Liver (tissue), 9 donors: ENCODE data around the gene HLCS. TPM values are rescaled to one million over a fixed set of nuclear protein-coding genes. Genes with fewer than 3 reads are reported as not detected.

Experiments
- DNase-seq: peaks from one replicate; pipeline ENCODE4 v3.0.0-alpha.2; 2017; ENCODE audit warnings: low spot score
- H3K27ac ChIP-seq, 2 donors: one replicate each; pipeline ENCODE4 v1.7.0; 2013; ENCODE audit warnings: inconsistent platforms in 2 of 2, low read length in 2 of 2, control low read depth in 1 of 2, low read depth in 1 of 2, mild to moderate bottlenecking in 1 of 2
- H3K27me3 ChIP-seq, 4 donors: one replicate each; pipeline versions ENCODE4 v1.6.1 to v1.7.0; 2013; ENCODE audit warnings: low read length in 3 of 4, inconsistent platforms in 1 of 4, mild to moderate bottlenecking in 1 of 4, moderate library complexity in 1 of 4; ENCODE audit not compliant: control insufficient read depth in 4 of 4, insufficient read depth in 4 of 4
- H3K36me3 ChIP-seq, 4 donors: one replicate each; pipeline versions ENCODE4 v1.6.1 to v1.7.0; 2013; ENCODE audit warnings: low read length in 3 of 4, mild to moderate bottlenecking in 3 of 4, low read depth in 1 of 4, moderate library complexity in 1 of 4; ENCODE audit not compliant: control insufficient read depth in 4 of 4, insufficient read depth in 3 of 4
- H3K4me1 ChIP-seq, 4 donors: one replicate each; pipeline versions ENCODE4 v1.6.1 to v1.7.0; 2013; ENCODE audit warnings: low read length in 3 of 4, mild to moderate bottlenecking in 3 of 4, moderate library complexity in 1 of 4; ENCODE audit not compliant: control insufficient read depth in 4 of 4, insufficient read depth in 4 of 4
- H3K4me3 ChIP-seq, 3 donors: one replicate each; pipeline versions ENCODE4 v1.6.1 to v1.7.0; 2013; ENCODE audit warnings: low read length in 3 of 3, control low read depth in 1 of 3, low read depth in 1 of 3, mild to moderate bottlenecking in 1 of 3
- H3K9ac ChIP-seq, 2 donors: one replicate each; pipeline ENCODE4 v1.7.0; 2013; ENCODE audit warnings: low read length in 2 of 2, mild to moderate bottlenecking in 2 of 2, moderate library complexity in 2 of 2, control low read depth in 1 of 2, low read depth in 1 of 2
- H3K9me3 ChIP-seq, 4 donors: one replicate each; pipeline versions ENCODE4 v1.6.1 to v1.7.0; 2013; ENCODE audit warnings: low read length in 3 of 4; ENCODE audit not compliant: control insufficient read depth in 4 of 4
- EGR1 ChIP-seq, 2 donors: IDR thresholded peaks; 2 replicates each; pipeline ENCODE4 v1.6.1; 2016 to 2018; ENCODE audit warnings: antibody characterized with exemption in 2 of 2, low read depth in 2 of 2
- FOXA1 ChIP-seq: IDR thresholded peaks from 2 replicates; pipeline ENCODE4 v1.6.1; 2016; ENCODE audit warnings: antibody characterized with exemption
- FOXA2 ChIP-seq: IDR thresholded peaks from 2 replicates; pipeline ENCODE4 v1.6.1; 2016; ENCODE audit warnings: antibody characterized with exemption
- GABPA ChIP-seq, 2 donors: IDR thresholded peaks in 1 of 2; conservative IDR thresholded peaks in 1 of 2; 2 replicates each; pipeline ENCODE4 v1.6.1; 2016; ENCODE audit warnings: antibody characterized with exemption in 2 of 2, mild to moderate bottlenecking in 1 of 2, moderate library complexity in 1 of 2
- HNF4A ChIP-seq, 2 donors: conservative IDR thresholded peaks; 2 replicates each; pipeline ENCODE4 v1.6.1; 2016; ENCODE audit warnings: antibody characterized with exemption in 2 of 2, mild to moderate bottlenecking in 2 of 2
- HNF4G ChIP-seq: IDR thresholded peaks from 2 replicates; pipeline ENCODE4 v1.6.1; 2016; ENCODE audit warnings: antibody characterized with exemption
- JUND ChIP-seq, 2 donors: IDR thresholded peaks; 2 replicates each; pipeline ENCODE4 v1.6.1; 2016; ENCODE audit warnings: antibody characterized with exemption in 2 of 2
- NR2F2 ChIP-seq: IDR thresholded peaks from 2 replicates; pipeline ENCODE4 v1.6.1; 2016; ENCODE audit warnings: antibody characterized with exemption
- RAD21 ChIP-seq, 2 donors: IDR thresholded peaks; 2 replicates each; pipeline ENCODE4 v1.6.1; 2016; ENCODE audit warnings: antibody characterized with exemption in 2 of 2, mild to moderate bottlenecking in 2 of 2
- RXRA ChIP-seq, 2 donors: IDR thresholded peaks; 2 replicates each; pipeline ENCODE4 v1.6.1; 2017 to 2018; ENCODE audit warnings: antibody characterized with exemption in 2 of 2, mild to moderate bottlenecking in 1 of 2
- SP1 ChIP-seq: IDR thresholded peaks from 2 replicates; pipeline ENCODE4 v1.6.1; 2018; ENCODE audit warnings: antibody characterized with exemption, mild to moderate bottlenecking
- TAF1 ChIP-seq: conservative IDR thresholded peaks from 2 replicates; pipeline ENCODE4 v1.6.1; 2016; ENCODE audit warnings: antibody characterized with exemption, mild to moderate bottlenecking
- YY1 ChIP-seq: IDR thresholded peaks from 2 replicates; pipeline ENCODE4 v1.6.1; 2016; ENCODE audit warnings: antibody characterized with exemption, mild to moderate bottlenecking
- WGBS: extraction: QIAGEN DNeasy Blood & Tissue Kit; methylation state at CpG from one replicate; pipeline ENCODE4 v1.1.7; 2013; 5-methylcytosine and 5-hydroxymethylcytosine counted together
- polyA plus RNA-seq, 2 donors: library from polyadenylated mRNA; stranded (reverse) in 1 of 2; unstranded in 1 of 2; fragments of 200-250 nt in 1 of 2; fragments of >200 nt in 1 of 2; fragmentation: Nextera tagmentation in 1 of 2; extraction: Ambion mirVana in 1 of 2; gene quantifications; one replicate each; pipeline versions ENCODE4 v1.2.1 to v1.2.3, GENCODE V29; 2013 to 2015
- total RNA-seq, 2 donors: library from RNA; depleted of rRNA; stranded (reverse); fragments of >200 nt; gene quantifications; one replicate each; pipeline ENCODE4 v1.2.3, GENCODE V29; 2014
- TF ChIP-seq, protein P1 (sequence below): fragments of 150-350 bp; IDR thresholded peaks from 2 replicates; pipeline ENCODE4 v1.5.1; 2017; ENCODE audit warnings: improper control_type of control experiment, low read depth, low read length; ENCODE audit not compliant: missing input control
- TF ChIP-seq, protein P2 (sequence below): IDR thresholded peaks from 2 replicates; pipeline ENCODE4 v1.6.1; 2016; ENCODE audit warnings: antibody characterized with exemption, mild to moderate bottlenecking
- TF ChIP-seq, protein P3 (sequence below): IDR thresholded peaks from 2 replicates; pipeline ENCODE4 v1.6.1; 2016; ENCODE audit warnings: antibody characterized with exemption
- TF ChIP-seq, protein P4 (sequence below): IDR thresholded peaks from 2 replicates; pipeline ENCODE4 v1.6.1; 2016; ENCODE audit warnings: antibody characterized with exemption
- TF ChIP-seq, protein P5 (sequence below): IDR thresholded peaks from 2 replicates; pipeline ENCODE4 v1.6.1; 2016; ENCODE audit warnings: antibody characterized with exemption
- donor health status: healthy.
- donor health status: healthy.
- donor health status: healthy.
- donor health status: healthy.
- donor health status: healthy.

The HLCS gene
- total and polyA plus RNA-seq, 4 donors: 6.6 to 22.5 (median 8.3) TPM

DNA sequence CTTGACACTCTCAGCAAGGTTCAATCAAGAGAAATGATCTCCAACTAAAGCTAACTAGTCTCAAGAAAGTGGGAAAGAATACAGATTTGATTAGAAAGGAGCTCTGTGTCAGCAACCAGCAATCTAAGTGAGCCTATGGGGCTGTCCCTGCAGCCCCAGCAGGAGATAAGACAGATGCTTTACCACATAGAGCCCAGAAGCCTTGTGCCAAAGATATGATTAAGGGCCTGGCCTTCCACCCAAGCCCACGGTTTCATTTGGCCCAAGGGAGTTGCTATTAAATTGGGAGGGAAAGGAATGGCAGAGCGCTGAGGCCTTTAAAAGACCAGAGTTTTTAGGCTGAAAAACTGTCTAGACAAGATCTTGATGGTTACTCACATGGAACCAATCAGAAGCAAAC, 74.8 kb downstream of the HLCS start:
- 92% methylated on average over 2 of the region's 2 CpGs for WGBS
- no peak overlapping the region for H3K27ac ChIP-seq
- H3K4me1 ChIP-seq: no peaks in the 10 kb centered on the region
- no peaks in the 10 kb centered on the region for H3K9me3 ChIP-seq
- TF ChIP-seq, protein P1, sequence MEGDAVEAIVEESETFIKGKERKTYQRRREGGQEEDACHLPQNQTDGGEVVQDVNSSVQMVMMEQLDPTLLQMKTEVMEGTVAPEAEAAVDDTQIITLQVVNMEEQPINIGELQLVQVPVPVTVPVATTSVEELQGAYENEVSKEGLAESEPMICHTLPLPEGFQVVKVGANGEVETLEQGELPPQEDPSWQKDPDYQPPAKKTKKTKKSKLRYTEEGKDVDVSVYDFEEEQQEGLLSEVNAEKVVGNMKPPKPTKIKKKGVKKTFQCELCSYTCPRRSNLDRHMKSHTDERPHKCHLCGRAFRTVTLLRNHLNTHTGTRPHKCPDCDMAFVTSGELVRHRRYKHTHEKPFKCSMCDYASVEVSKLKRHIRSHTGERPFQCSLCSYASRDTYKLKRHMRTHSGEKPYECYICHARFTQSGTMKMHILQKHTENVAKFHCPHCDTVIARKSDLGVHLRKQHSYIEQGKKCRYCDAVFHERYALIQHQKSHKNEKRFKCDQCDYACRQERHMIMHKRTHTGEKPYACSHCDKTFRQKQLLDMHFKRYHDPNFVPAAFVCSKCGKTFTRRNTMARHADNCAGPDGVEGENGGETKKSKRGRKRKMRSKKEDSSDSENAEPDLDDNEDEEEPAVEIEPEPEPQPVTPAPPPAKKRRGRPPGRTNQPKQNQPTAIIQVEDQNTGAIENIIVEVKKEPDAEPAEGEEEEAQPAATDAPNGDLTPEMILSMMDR: no peak
- no peak for TF ChIP-seq TAF1
- TF ChIP-seq GABPA (IDR thresholded peaks at IDR 0.05 in 1 of 2, conservative IDR thresholded peaks at IDR 0.05 in 1 of 2): no peak
- no peak for TF ChIP-seq HNF4G
- no peak for TF ChIP-seq EGR1 (IDR thresholded peaks at IDR 0.05; ENCODE audit: low read depth in 2 of 2)
- no peaks in the 10 kb centered on the region for H3K27me3 ChIP-seq
- no peak overlapping the region for H3K9ac ChIP-seq
- DNase-seq: no peak
- H3K36me3 ChIP-seq: peaks cover 0 to 8% (median 4%) of the 10 kb centered on the region in 4 donors
- H3K4me3 ChIP-seq: no peak overlapping the region

DNA sequence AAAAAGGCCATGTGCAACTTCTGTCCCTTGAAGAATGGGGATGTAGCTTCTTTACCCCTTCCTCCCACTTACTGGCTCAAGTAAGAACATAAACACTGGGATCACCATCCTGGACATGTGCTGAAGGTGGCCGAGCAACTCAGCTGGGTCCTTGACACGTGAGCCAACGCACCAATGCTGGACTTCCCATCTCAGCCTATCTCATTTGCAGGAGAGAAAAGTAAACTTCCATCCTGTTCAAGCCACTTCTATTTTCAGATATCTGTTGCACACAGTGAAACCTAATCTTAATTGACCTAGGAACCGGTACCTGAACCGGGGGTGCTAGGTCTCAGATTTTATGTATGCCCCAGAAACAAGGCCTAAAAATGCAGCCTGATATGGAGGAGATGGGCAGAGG, 75.3 kb downstream of the HLCS start:
- H3K36me3 ChIP-seq: peaks cover 0 to 8% (median 4%) of the 10 kb centered on the region in 4 donors
- 94% methylated on average over 5 of the region's 5 CpGs for WGBS
- no peaks in the 10 kb centered on the region for H3K9me3 ChIP-seq
- TF ChIP-seq RXRA (IDR thresholded peaks at IDR 0.05) (no peak), YY1 (no peak), GABPA (IDR thresholded peaks at IDR 0.05 in 1 of 2, conservative IDR thresholded peaks at IDR 0.05 in 1 of 2) (no peak), HNF4G (no peak), TAF1 (no peak), EGR1 (IDR thresholded peaks at IDR 0.05; ENCODE audit: low read depth in 2 of 2) (no peak), RAD21 (IDR thresholded peaks at IDR 0.05) (no peak), NR2F2 (no peak), JUND (IDR thresholded peaks at IDR 0.05) (no peak), HNF4A (conservative IDR thresholded peaks at IDR 0.05) (no peak), FOXA2 (no peak), FOXA1 (no peak), SP1 (no peak)
- TF ChIP-seq, protein P2, sequence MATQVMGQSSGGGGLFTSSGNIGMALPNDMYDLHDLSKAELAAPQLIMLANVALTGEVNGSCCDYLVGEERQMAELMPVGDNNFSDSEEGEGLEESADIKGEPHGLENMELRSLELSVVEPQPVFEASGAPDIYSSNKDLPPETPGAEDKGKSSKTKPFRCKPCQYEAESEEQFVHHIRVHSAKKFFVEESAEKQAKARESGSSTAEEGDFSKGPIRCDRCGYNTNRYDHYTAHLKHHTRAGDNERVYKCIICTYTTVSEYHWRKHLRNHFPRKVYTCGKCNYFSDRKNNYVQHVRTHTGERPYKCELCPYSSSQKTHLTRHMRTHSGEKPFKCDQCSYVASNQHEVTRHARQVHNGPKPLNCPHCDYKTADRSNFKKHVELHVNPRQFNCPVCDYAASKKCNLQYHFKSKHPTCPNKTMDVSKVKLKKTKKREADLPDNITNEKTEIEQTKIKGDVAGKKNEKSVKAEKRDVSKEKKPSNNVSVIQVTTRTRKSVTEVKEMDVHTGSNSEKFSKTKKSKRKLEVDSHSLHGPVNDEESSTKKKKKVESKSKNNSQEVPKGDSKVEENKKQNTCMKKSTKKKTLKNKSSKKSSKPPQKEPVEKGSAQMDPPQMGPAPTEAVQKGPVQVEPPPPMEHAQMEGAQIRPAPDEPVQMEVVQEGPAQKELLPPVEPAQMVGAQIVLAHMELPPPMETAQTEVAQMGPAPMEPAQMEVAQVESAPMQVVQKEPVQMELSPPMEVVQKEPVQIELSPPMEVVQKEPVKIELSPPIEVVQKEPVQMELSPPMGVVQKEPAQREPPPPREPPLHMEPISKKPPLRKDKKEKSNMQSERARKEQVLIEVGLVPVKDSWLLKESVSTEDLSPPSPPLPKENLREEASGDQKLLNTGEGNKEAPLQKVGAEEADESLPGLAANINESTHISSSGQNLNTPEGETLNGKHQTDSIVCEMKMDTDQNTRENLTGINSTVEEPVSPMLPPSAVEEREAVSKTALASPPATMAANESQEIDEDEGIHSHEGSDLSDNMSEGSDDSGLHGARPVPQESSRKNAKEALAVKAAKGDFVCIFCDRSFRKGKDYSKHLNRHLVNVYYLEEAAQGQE: no peak
- TF ChIP-seq, protein P1: no peak
- TF ChIP-seq, protein P3, sequence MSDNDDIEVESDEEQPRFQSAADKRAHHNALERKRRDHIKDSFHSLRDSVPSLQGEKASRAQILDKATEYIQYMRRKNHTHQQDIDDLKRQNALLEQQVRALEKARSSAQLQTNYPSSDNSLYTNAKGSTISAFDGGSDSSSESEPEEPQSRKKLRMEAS: no peak
- TF ChIP-seq, protein P4, sequence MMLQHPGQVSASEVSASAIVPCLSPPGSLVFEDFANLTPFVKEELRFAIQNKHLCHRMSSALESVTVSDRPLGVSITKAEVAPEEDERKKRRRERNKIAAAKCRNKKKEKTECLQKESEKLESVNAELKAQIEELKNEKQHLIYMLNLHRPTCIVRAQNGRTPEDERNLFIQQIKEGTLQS: no peak
- TF ChIP-seq, protein P5, sequence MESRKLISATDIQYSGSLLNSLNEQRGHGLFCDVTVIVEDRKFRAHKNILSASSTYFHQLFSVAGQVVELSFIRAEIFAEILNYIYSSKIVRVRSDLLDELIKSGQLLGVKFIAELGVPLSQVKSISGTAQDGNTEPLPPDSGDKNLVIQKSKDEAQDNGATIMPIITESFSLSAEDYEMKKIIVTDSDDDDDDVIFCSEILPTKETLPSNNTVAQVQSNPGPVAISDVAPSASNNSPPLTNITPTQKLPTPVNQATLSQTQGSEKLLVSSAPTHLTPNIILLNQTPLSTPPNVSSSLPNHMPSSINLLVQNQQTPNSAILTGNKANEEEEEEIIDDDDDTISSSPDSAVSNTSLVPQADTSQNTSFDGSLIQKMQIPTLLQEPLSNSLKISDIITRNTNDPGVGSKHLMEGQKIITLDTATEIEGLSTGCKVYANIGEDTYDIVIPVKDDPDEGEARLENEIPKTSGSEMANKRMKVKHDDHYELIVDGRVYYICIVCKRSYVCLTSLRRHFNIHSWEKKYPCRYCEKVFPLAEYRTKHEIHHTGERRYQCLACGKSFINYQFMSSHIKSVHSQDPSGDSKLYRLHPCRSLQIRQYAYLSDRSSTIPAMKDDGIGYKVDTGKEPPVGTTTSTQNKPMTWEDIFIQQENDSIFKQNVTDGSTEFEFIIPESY: no peak
- H3K4me3 ChIP-seq: no peak overlapping the region
- no peaks in the 10 kb centered on the region for H3K27me3 ChIP-seq
- no peak overlapping the region for H3K9ac ChIP-seq
- no peak for DNase-seq
- H3K4me1 ChIP-seq: no peaks in the 10 kb centered on the region
- no peak overlapping the region for H3K27ac ChIP-seq
